ENCODE data around the gene TENM3.

Gene TENM3

GRCh38 chr4:182765987-182766856 lies 523.0 kb downstream of the TENM3 start:
- DNase-seq (ENCODE audit: extremely low read depth, low read depth), result no peak
- TF ChIP-seq CTCF (IDR thresholded peaks at IDR 0.05; ENCODE audit: low read depth, low read length), result no peak

- DNase-seq (ENCODE audit: extremely low read depth, low read depth), result no peak
- TF ChIP-seq CTCF (IDR thresholded peaks at IDR 0.05; ENCODE audit: low read depth, low read length), result no peak
Measured at GRCh38 chr4:182766857-182767250, 523.7 kb downstream of the TENM3 start.

DNA sequence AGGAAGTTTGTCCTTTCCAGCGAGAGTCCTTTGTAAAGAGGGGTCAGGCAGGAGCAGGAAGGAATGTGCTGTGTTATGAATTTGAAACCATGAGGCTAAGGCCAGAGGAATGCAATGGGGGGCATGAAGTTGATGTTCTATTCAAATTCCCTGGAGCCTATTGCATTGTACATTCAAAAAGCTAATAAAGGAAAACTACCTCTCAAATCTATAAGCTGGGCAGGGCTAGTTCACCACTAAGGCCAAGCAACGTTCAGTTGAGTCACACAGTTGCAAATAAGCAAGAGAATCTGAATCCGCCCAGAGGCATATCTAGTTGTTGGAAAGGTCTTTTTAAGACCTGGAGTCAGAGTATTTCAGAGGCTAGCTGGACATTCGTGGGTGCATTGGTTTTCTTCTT lies 525.6 kb downstream of the TENM3 start:
- TF ChIP-seq CTCF (IDR thresholded peaks at IDR 0.05; ENCODE audit: low read depth, low read length), result no peak
- no peak for DNase-seq (ENCODE audit: extremely low read depth, low read depth)

GRCh38 chr4:182770259-182770995 lies 527.2 kb downstream of the TENM3 start:
- DNase-seq (ENCODE audit: extremely low read depth, low read depth), result no peak
- no peak for TF ChIP-seq CTCF (IDR thresholded peaks at IDR 0.05; ENCODE audit: low read depth, low read length)

GRCh38 chr4:182770996-182771514 lies 527.9 kb downstream of the TENM3 start:
- no peak for TF ChIP-seq CTCF (IDR thresholded peaks at IDR 0.05; ENCODE audit: low read depth, low read length)
- no peak for DNase-seq (ENCODE audit: extremely low read depth, low read depth)

DNA sequence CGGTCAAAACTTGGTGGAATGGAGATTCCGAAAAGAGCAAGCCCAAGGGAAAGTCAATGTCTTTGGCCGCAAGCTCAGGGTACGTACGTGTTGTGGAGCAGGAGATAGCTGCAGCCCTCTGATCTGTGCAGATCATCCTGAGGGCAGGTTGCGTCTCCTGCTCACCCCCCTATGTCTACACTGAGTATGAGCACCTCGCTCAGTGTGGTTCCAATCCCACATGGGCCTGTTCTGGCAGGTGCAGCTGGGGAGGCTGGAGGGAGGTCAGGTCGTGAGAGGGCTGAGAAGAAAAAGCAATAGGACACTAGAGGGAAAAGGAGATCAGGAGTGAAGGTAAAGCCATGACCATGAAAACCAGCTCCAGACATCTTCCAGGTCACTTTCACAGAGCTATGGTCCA lies 531.9 kb downstream of the TENM3 start:
- TF ChIP-seq CTCF (IDR thresholded peaks at IDR 0.05; ENCODE audit: low read depth, low read length), result no peak
- no peak for DNase-seq (ENCODE audit: extremely low read depth, low read depth)
